ENCODE results near the gene HNRNPAB.

Gene HNRNPAB

GRCh38 chr5:178240341-178240741, 36.0 kb downstream of the HNRNPAB start:
- no peak overlapping the region for H2AFZ ChIP-seq (ENCODE audit: low read depth, low read length)
- H3K9me3 ChIP-seq (ENCODE audit: control insufficient read depth, low read length): no peaks in the 10 kb centered on the region
- H3K4me2 ChIP-seq (ENCODE audit: low read length, poor library complexity, severe bottlenecking): no peak overlapping the region
- no peak overlapping the region for H3K23ac ChIP-seq (ENCODE audit: low read length in 2 of 2)
- H2BK12ac ChIP-seq (ENCODE audit: low read length in 2 of 2): no peak overlapping the region
- H2AK5ac ChIP-seq (ENCODE audit: low read length, severe bottlenecking): no peak overlapping the region
- peaks cover 0 to 4% of the 10 kb centered on the region in 2 experiments for H3K27me3 ChIP-seq (ENCODE audit: control insufficient read depth in 1 of 2, insufficient read depth in 1 of 2, low read length in 2 of 2)
- H3K9ac ChIP-seq (ENCODE audit: low read length): no peak overlapping the region
- no peak overlapping the region for H2BK120ac ChIP-seq (ENCODE audit: low read depth, low read length)
- no peaks in the 10 kb centered on the region for H3K79me1 ChIP-seq (replicated peaks; ENCODE audit: low read length, poor library complexity, severe bottlenecking)
- H3K27ac ChIP-seq (ENCODE audit: low read length, poor library complexity, severe bottlenecking): no peak overlapping the region
- DNase-seq: no peak
- H4K91ac ChIP-seq (ENCODE audit: low read length): no peak overlapping the region
- 90% methylated on average over 19 of the region's 19 CpGs for WGBS
- peaks cover 4% of the 10 kb centered on the region for H3K4me1 ChIP-seq (ENCODE audit: control insufficient read depth, insufficient read depth, low read depth, low read length)
- H2BK15ac ChIP-seq (ENCODE audit: low read depth, poor library complexity, severe bottlenecking): no peak overlapping the region
- no peak overlapping the region for H3K18ac ChIP-seq (ENCODE audit: low read depth in 1 of 2, low read length in 2 of 2)
- H3K4ac ChIP-seq (ENCODE audit: low read depth in 1 of 2, low read length in 2 of 2): no peak overlapping the region
- H2BK5ac ChIP-seq (ENCODE audit: low read depth, low read length, poor library complexity, severe bottlenecking): no peak overlapping the region
- H3K4me3 ChIP-seq (ENCODE audit: insufficient read depth in 1 of 2, low read depth in 1 of 2, low read length in 2 of 2): no peak overlapping the region
- H4K8ac ChIP-seq (ENCODE audit: low read length): no peak overlapping the region
- no peaks in the 10 kb centered on the region for H3K36me3 ChIP-seq (ENCODE audit: control insufficient read depth in 1 of 2, insufficient read depth in 2 of 2, low read depth in 1 of 2, low read length in 2 of 2)
- H3K14ac ChIP-seq (ENCODE audit: low read length in 2 of 2): no peak overlapping the region

- Histone ChIP-seq H3K27ac (ENCODE audit: low read length, poor library complexity, severe bottlenecking) (no peak overlapping the region), H2BK12ac (ENCODE audit: low read length in 2 of 2) (no peak overlapping the region), H3K9ac (ENCODE audit: low read length) (no peak overlapping the region), H3K4me1 (ENCODE audit: control insufficient read depth, insufficient read depth, low read depth, low read length) (peaks cover 4% of the 10 kb centered on the region), H3K4ac (ENCODE audit: low read depth in 1 of 2, low read length in 2 of 2) (no peak overlapping the region), H3K4me2 (ENCODE audit: low read length, poor library complexity, severe bottlenecking) (no peak overlapping the region), H3K14ac (ENCODE audit: low read length in 2 of 2) (no peak overlapping the region), H3K27me3 (ENCODE audit: control insufficient read depth in 1 of 2, insufficient read depth in 1 of 2, low read length in 2 of 2) (peaks cover 0 to 8% of the 10 kb centered on the region in 2 experiments), H3K36me3 (ENCODE audit: control insufficient read depth in 1 of 2, insufficient read depth in 2 of 2, low read depth in 1 of 2, low read length in 2 of 2) (no peaks in the 10 kb centered on the region), H2BK15ac (ENCODE audit: low read depth, poor library complexity, severe bottlenecking) (no peak overlapping the region), H3K18ac (ENCODE audit: low read depth in 1 of 2, low read length in 2 of 2) (no peak overlapping the region), H4K91ac (ENCODE audit: low read length) (no peak overlapping the region), H3K9me3 (ENCODE audit: control insufficient read depth, low read length) (no peaks in the 10 kb centered on the region), H3K23ac (ENCODE audit: low read length in 2 of 2) (no peak overlapping the region), H3K79me1 (replicated peaks; ENCODE audit: low read length, poor library complexity, severe bottlenecking) (no peaks in the 10 kb centered on the region), H2AFZ (ENCODE audit: low read depth, low read length) (no peak overlapping the region), H4K8ac (ENCODE audit: low read length) (no peak overlapping the region), H2AK5ac (ENCODE audit: low read length, severe bottlenecking) (no peak overlapping the region), H2BK120ac (ENCODE audit: low read depth, low read length) (no peak overlapping the region), H3K4me3 (ENCODE audit: insufficient read depth in 1 of 2, low read depth in 1 of 2, low read length in 2 of 2) (no peak overlapping the region), H2BK5ac (ENCODE audit: low read depth, low read length, poor library complexity, severe bottlenecking) (no peak overlapping the region)
- DNase-seq: no peak
- 94% methylated on average over 9 of the region's 9 CpGs for WGBS
Measured at GRCh38 chr5:178240766-178241165, 36.4 kb downstream of the HNRNPAB start.

- H3K79me1 ChIP-seq (replicated peaks; ENCODE audit: low read length, poor library complexity, severe bottlenecking): no peaks in the 10 kb centered on the region
- no peak overlapping the region for H2BK120ac ChIP-seq (ENCODE audit: low read depth, low read length)
- DNase-seq: no peak
- no peak overlapping the region for H3K18ac ChIP-seq (ENCODE audit: low read depth in 1 of 2, low read length in 2 of 2)
- H2BK15ac ChIP-seq (ENCODE audit: low read depth, poor library complexity, severe bottlenecking): no peak overlapping the region
- H2BK12ac ChIP-seq (ENCODE audit: low read length in 2 of 2): no peak overlapping the region
- H2BK5ac ChIP-seq (ENCODE audit: low read depth, low read length, poor library complexity, severe bottlenecking): no peak overlapping the region
- no peak overlapping the region for H3K4ac ChIP-seq (ENCODE audit: low read depth in 1 of 2, low read length in 2 of 2)
- WGBS: 82% methylated on average over 8 of the region's 8 CpGs
- peaks cover 0 to 13% of the 10 kb centered on the region in 2 experiments for H3K27me3 ChIP-seq (ENCODE audit: control insufficient read depth in 1 of 2, insufficient read depth in 1 of 2, low read length in 2 of 2)
- no peak overlapping the region for H3K9ac ChIP-seq (ENCODE audit: low read length)
- H2AFZ ChIP-seq (ENCODE audit: low read depth, low read length): no peak overlapping the region
- no peak overlapping the region for H3K27ac ChIP-seq (ENCODE audit: low read length, poor library complexity, severe bottlenecking)
- H2AK5ac ChIP-seq (ENCODE audit: low read length, severe bottlenecking): no peak overlapping the region
- no peak overlapping the region for H3K14ac ChIP-seq (ENCODE audit: low read length in 2 of 2)
- H4K91ac ChIP-seq (ENCODE audit: low read length): no peak overlapping the region
- no peak overlapping the region for H3K23ac ChIP-seq (ENCODE audit: low read length in 2 of 2)
- H3K4me2 ChIP-seq (ENCODE audit: low read length, poor library complexity, severe bottlenecking): no peak overlapping the region
- no peaks in the 10 kb centered on the region for H3K9me3 ChIP-seq (ENCODE audit: control insufficient read depth, low read length)
- no peak overlapping the region for H4K8ac ChIP-seq (ENCODE audit: low read length)
- peaks cover 4% of the 10 kb centered on the region for H3K4me1 ChIP-seq (ENCODE audit: control insufficient read depth, insufficient read depth, low read depth, low read length)
- H3K4me3 ChIP-seq (ENCODE audit: insufficient read depth in 1 of 2, low read depth in 1 of 2, low read length in 2 of 2): no peak overlapping the region
- H3K36me3 ChIP-seq (ENCODE audit: control insufficient read depth in 1 of 2, insufficient read depth in 2 of 2, low read depth in 1 of 2, low read length in 2 of 2): no peaks in the 10 kb centered on the region
Measured at GRCh38 chr5:178241231-178241663, 36.9 kb downstream of the HNRNPAB start.

GRCh38 chr5:178241688-178242231, 37.4 kb downstream of the HNRNPAB start:
- Histone ChIP-seq H2BK120ac (ENCODE audit: low read depth, low read length) (no peak overlapping the region), H4K91ac (ENCODE audit: low read length) (no peak overlapping the region), H3K4me2 (ENCODE audit: low read length, poor library complexity, severe bottlenecking) (no peak overlapping the region), H3K9me3 (ENCODE audit: control insufficient read depth, low read length) (no peaks in the 10 kb centered on the region), H3K4me1 (ENCODE audit: control insufficient read depth, insufficient read depth, low read depth, low read length) (peaks cover 4% of the 10 kb centered on the region), H2AK5ac (ENCODE audit: low read length, severe bottlenecking) (no peak overlapping the region), H2BK15ac (ENCODE audit: low read depth, poor library complexity, severe bottlenecking) (no peak overlapping the region), H2BK5ac (ENCODE audit: low read depth, low read length, poor library complexity, severe bottlenecking) (no peak overlapping the region), H3K14ac (ENCODE audit: low read length in 2 of 2) (no peak overlapping the region), H3K23ac (ENCODE audit: low read length in 2 of 2) (no peak overlapping the region), H3K79me1 (replicated peaks; ENCODE audit: low read length, poor library complexity, severe bottlenecking) (no peaks in the 10 kb centered on the region), H4K8ac (ENCODE audit: low read length) (peak overlapping the region; percentile 28), H3K18ac (ENCODE audit: low read depth in 1 of 2, low read length in 2 of 2) (no peak overlapping the region), H2BK12ac (ENCODE audit: low read length in 2 of 2) (no peak overlapping the region), H3K27me3 (ENCODE audit: control insufficient read depth in 1 of 2, insufficient read depth in 1 of 2, low read length in 2 of 2) (peaks cover 0 to 18% of the 10 kb centered on the region in 2 experiments), H3K4me3 (ENCODE audit: insufficient read depth in 1 of 2, low read depth in 1 of 2, low read length in 2 of 2) (no peak overlapping the region), H3K4ac (ENCODE audit: low read depth in 1 of 2, low read length in 2 of 2) (no peak overlapping the region), H3K9ac (ENCODE audit: low read length) (no peak overlapping the region), H3K27ac (ENCODE audit: low read length, poor library complexity, severe bottlenecking) (no peak overlapping the region), H3K36me3 (ENCODE audit: control insufficient read depth in 1 of 2, insufficient read depth in 2 of 2, low read depth in 1 of 2, low read length in 2 of 2) (no peaks in the 10 kb centered on the region), H2AFZ (ENCODE audit: low read depth, low read length) (no peak overlapping the region)
- WGBS: 94% methylated on average over 12 of the region's 15 CpGs
- DNase-seq: no peak

All from mesenchymal stem cell (in vitro differentiated cells and primary cell).